ENCODE data around the gene SLC2A9.

SLC2A9 gene

DNA sequence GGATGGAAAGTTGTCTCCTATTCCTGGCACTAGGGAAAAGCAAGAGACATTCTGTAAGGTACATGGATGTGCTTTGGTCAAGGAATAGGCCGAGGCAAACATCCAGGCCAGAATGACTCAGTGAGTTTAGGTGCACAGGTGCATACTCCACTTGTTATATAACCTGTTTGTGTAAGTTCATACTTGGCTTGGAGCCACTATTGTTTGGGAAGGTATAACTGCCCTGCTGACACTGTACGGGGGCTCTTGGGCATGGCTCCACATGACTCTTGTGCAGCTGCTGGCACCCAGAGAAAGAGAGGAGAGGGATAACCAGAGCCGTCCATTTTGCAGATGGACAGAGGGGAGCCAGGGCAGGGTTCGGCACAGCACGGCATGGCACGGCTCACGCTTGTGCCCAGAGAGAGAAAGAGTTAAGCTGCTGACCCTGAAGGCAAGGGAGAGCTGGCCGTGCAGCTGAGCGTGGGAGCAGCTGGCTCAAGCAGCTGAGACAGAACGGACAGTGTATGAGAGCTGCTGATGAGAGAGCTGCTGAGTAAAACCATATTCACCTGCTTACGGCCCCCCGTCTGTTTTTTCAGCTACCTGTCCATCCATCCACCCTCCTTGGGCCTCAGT lies 98.0 kb downstream of the SLC2A9 start:
- DNase-seq, result no peak

DNA sequence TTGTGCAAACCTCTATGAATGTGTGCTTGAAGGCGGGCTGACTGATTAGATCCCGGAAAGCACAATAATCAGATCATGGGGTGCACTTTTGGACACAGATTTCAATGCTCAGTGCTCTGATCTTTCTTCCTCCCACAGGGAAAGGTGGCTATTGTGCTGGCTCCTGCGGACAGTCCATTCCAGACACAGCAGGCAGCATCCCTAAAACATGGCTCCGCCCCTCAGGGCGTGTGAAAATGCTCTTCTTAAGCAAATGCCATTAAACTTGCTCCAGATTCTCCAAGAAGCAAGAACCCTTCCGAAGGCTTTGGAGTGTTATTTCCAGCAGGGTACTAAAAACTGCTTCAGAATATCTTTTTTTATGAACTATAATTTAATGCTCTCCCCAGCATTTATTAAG lies 100.0 kb downstream of the SLC2A9 start:
- DNase-seq, result no peak

DNA sequence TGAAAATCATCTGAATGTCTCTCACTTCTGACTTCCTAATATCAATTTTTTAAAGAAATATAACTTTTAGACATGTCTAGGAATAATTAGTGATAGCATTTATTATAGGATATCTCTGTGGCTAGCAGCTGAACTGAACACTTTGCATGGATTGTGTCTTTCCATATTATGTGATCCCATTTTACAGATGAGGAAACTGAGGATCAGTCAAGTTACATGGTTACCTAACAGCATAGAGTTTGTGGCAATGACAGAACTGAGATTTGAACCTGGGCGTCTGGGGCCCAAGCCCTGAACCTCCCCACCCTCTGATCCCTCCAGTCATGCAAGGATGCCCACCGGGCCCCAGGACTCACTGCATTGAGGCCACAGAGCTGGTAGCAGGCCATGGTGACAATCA lies 101.3 kb downstream of the SLC2A9 start:
- DNase-seq, result no peak

DNA sequence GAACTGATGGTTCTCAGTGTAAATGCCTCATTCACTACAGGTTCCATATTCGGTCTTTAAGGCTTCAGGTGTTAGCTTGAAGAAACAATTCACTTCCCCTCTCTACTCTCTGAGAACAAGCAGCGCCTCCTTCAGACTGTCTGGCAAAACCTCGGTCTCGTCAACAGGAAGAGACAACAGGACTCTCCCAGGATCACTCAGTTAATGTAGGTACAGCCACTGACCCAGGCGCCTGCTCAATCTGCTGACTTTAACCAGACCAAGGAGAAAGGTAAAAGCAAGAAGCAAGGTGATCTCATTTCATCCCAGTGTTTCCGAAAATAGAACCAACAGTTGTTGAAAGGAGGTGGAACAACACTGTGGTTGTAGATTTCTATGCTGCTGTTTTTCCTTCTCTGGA lies 102.2 kb downstream of the SLC2A9 start:
- DNase-seq, result no peak

DNA sequence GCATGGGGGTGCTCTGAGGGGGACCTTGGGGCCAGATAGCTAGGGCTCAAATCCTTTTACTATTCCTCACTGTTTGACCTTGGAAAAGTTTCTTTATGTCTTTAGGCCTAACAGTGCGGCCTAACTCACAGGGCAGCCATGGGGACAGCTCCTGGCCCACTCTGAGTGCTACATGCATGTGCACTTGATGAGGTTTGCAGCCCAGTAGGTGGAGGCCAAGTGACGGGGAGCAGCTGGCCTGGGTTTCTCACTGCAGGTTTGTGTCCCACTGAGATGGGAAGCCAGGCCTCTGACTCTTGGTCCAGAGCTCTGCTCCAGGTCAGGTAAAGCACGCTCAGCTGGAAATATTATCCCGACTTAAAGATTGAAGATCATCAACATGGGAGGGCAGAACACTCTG lies 102.8 kb downstream of the SLC2A9 start:
- no peak for DNase-seq

DNA sequence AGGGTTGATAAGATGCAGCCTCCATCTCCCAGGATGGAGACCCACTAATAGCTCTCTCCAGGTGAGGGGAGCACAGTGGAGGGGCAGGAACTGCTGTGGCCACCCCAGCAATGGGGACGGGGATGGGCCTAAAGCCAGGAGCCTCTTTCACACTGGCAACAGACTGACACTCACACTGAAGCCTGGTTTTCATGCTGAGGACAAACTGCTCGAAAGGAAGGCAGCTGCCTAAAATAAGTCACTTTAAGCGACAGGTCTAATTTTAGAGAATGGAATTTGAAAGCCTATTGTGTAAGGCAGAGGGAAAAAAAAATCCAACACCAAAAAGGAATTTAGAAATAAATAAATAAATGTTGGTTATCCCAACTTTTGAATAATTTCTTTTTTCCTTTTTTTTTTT lies 104.4 kb downstream of the SLC2A9 start:
- DNase-seq, result no peak

DNA sequence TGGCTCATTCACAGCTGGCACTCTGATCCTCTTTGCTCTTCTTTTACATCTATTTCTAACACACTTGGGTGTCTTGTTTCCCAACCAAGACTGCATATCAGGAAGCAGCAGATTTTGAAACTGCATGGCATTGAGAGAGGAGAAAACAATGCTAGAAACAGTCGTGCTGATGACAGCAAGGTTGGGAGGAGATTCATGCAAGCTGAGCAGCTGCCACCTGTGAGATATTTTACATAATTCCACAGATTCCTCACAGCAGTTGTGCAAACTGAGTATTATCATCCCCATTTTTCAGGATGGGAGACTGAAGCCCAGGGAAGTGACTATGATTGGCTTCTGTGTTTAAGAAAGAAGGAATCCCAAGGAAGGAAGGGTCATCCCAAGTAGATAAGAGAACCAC lies 105.0 kb downstream of the SLC2A9 start:
- DNase-seq, result no peak

DNA sequence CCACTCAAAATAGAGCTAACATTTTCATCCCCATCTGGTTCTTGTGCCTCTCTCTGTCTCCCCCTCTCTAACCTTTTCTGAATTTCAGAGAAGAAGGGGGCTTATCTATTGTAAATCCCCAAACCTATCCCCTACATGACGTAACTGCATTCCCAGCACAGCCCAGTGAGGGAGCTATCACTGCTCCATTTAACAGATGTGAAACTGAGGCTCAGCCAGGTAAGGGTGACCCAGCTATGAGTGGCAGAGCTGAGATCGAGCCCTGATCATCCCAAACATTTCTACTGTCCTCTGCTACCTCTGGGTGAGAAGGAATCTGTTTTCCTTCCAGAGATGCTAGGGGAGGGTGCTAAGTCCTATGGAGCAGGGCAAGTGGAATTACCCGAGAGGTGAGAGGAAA lies 107.5 kb downstream of the SLC2A9 start:
- DNase-seq, result no peak

DNA sequence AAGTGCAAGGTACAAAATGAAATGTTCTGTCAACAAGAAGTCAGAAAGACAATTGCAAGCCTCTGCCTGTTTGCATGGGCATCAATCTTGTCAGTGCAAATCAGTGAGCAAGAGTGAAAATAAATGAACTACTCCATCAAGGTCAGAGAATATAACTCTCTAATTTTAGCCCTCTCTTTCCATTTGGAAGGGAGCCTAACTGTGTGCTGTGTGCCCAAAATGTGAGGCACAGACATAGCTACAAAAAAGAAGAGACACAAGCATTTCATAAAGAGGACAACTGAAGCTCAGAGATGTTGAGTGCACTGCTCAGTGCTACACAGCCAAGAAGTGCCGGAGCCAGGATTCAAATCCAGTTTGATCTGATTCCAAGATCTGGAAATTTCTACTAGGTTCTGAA lies 114.3 kb downstream of the SLC2A9 start:
- no peak for DNase-seq

DNA sequence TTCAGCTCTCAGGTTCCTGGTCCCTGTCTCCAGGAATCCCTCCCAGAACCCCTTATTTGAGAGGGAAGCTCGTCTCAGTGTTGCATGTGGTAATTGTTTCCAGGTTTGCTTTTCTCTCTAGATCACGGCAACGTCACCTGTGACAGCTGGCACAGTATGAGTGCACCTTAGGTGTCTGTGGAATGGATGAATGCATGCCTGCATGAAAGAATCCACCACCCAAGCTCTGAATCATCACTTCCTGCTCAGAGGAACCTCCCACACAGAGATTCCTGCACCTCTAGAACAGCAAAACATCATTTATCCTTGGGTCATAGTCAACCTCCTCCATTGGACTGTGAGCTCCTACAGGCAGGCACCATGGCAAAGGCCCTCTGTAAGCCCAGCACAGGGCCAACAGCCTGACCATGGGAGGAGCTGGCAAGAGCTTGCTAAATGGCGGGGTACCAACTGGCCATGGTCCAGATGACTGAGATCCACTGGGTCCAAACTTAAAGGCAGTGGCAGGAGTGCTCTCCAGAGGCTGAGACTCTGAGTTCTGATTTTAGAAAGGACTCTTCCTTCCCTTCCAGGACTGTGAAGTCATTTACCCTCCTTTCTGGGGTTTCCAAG lies 116.2 kb downstream of the SLC2A9 start:
- DNase-seq, result no peak

DNA sequence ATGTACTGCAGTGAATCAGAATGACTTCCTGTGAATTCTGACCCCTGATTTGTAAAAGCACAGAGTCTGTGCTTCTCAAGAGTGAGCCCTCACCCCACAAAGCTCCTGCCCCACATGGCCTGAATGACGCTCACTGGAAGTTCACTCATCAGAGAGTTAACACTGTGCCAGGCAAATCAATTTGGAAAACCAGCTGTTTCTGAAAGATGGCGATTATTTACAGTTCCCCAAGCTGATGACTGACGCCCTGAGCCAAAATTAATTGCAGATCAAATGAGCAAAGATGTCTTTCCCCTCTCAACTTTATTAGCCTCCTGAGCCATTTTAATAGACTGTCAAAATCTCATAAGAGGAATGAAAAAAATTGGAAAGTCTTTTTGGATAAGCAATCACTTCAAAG lies 118.0 kb downstream of the SLC2A9 start:
- DNase-seq, result no peak

DNA sequence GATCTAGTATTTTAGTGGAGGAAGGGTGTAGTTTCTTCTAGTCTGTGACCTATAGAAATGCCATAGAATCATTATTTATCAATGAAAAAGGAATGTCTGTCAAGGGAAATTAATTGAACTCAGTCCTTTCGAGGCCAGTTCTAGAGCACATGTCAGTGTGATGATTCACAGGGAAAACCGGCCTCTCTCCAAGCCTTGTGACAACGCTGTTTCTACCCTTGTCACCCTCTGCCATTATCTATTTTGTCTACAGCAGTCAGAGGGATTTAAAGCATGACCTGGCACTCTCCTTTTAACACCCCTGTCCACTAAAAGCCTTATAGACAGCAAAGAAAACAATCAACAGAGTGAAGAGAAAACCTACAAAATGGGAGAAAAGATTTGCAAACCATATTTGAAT lies 120.0 kb downstream of the SLC2A9 start:
- no peak for DNase-seq

DNA sequence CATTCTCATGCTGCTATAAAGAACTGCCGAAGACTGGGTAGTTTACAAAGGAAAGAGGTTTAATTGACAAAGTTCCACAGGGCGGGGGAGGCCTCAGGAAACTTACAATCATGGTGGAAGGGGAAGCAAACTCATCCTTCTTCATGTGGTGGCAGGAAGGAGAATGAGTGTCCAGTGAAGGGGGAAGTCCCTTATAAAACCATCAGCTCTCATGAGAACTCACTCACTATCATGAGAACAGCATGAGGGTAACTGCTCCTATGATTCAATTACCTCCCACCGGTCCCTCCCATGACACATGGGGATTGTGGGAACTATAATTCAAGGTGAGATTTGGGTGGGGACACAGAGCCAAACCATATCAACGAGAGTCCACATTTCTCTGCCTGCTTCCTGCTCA lies 120.7 kb downstream of the SLC2A9 start:
- DNase-seq, result peak; percentile 56

DNA sequence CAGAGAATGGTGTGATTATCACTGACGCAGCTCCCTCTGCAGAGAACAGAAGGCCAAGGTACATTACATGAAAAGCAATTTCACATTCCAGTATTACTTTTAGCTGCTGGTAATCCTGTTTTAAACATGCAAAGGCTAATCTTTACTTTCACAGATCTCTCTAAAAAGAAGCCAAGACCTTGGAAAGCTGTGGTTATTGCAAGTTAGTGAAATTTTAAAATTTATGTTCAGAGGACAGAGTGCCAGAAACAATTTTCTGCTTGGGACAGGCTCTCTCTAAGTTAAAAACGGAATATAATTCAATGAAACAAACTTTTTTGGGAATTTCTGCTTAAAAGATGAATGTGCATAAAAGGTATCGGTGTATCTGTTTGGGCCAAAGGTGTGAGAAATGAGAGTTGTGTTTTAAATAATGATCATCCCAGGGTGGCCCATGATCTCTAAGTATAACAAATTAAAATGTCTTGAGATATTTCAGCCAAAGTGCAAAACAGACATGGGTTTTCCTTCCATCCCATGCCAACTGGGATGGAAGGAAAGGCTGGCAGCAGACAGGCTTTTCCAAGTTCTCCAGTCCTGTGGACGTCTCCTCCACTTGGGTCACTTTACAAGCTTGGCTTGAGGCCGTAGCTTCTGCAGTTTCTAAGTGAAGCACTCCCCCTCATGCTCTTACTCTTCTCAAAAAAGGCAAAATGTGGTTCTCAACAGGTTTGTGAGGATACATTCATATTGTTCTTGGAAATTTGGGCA lies 121.8 kb downstream of the SLC2A9 start:
- DNase-seq, result no peak

DNA sequence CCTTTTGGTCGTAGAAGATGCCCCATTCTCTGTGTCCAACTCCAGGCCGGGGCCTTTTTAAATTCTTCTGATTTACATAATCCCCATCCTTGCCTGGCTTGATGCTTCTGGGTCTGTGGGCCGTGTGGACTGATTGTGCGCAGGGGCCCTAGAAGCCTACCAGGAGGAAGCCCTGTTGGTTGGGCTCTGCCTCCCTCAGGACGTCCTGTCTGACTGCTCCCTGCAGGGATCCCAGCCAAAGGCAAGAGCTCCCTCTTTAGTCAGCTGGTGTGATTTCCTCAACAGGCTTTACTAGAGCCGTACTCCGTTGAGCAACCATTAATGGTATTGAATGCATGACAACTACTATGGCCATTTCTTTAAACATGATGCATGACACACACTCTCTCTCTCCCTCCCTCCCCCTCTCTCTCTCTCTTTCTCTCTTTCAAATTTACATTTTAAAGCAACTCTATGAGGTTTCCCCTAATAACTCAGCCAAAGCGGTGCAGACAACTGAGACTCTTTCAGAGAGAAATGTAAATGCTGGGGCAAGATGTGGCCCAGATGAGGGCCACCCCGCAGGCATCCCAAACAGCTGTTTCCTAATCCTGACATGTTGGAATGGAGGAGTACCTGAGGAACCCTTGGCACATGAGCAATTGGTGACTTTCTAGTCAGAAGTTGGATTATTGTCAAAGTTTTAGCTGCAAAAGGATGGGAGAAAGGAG lies 122.5 kb downstream of the SLC2A9 start:
- DNase-seq, result peak; percentile 58

DNA sequence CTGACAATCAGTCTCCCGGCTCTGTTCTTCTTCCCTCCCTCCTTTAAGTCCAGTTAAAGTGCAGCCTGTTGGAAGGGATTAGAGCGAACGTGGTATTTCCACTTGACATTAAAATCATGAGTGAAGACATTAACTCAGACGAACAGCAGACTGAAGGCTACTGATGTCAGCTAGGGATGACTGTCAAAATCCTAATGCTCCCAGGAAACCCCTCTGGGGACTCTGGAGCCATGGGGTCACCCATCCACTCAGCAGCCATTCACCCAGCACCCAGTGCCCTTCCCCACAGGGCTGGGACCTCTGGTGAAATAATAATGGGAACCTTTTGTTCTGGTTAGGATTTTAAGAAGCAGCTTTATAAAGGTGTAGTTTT lies 126.0 kb downstream of the SLC2A9 start:
- DNase-seq, result peak; percentile 68

DNA sequence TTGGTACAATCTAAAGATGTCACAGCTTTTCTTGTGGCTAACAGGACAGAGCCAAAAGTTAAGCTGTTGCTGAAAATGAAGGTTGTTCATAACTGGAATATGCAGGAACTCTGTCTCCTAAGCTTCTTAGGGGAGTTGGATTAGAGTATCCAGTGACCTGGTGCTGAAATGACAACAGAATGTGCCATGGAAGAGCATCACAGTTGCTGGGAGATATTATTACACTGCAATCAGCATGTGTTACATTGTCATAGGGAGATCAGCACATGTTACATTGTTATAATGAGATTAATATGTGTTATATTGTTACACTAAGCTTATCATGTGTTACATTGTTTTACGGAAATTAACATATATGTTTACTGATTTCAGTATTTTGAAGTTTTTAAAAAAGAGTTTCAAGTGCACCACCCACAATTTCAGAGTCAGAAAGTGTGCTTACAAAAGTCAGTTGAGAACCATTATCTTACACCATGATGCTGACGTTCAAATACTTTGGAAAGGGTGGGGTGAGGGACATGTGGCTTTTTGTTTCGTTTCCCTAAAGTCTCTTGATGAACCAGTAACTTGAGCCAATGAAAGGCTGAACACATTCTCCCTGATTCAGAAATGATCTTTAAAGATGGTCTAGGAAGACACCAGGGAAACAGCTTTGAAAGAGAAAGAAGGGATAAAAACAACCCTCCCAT lies 126.5 kb downstream of the SLC2A9 start:
- DNase-seq, result peak; percentile 89

DNA sequence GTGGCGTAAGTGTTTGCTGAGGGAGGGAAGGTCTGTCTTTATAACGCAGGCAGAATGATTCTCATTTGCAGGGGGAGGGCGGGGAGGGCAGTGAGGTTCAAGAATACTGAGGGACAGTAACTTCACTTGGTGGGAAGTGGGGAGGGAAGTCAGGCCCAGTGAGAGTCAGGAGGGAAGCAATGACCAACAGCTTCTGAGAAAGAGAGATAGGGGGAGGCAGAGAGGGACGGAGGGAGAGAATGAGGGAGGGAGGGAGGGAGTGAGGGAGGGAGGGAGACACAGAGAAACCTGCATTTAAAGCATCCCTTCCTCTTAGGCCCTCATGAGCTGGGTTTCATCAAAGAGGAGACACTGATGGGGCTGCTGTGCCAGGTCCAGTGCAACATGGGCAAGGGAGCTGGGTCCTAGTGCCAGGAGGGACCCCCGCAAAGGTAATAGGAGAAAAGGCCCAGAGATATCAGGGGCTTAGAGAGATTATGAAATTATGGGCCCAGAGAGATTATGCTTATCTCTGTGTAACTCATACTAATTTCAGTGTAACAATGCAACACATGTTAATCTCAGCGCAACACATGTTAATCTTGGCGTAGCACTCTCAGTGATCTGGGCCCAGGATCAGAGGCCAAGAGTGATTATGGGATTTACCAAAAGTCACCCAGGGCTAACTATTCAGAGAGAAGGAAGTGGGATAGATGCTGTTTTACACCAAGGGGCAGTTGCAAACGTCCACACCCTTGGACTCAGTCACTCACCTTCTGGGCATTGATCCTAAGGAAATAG lies 127.8 kb downstream of the SLC2A9 start:
- no peak for DNase-seq

DNA sequence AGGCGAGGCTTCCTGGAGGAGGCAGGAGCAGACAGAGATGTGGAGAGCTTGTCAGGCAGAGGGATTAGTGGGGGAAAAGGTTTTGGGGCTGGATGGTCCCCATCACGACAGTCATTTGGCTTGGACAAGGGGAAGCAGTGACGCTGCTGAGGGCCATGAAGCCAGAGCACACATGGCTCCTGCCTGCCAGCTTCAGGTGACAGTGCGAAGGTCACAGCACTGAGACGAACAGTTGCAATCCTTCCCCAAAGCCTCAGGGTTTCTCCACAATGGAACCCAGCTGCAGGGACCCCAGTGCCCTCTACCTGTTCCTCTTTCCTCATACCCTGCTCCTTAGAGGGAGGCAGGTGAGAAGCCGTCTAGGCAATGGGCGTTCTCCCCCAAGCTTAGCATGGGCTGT lies 129.6 kb downstream of the SLC2A9 start:
- no peak for DNase-seq

DNA sequence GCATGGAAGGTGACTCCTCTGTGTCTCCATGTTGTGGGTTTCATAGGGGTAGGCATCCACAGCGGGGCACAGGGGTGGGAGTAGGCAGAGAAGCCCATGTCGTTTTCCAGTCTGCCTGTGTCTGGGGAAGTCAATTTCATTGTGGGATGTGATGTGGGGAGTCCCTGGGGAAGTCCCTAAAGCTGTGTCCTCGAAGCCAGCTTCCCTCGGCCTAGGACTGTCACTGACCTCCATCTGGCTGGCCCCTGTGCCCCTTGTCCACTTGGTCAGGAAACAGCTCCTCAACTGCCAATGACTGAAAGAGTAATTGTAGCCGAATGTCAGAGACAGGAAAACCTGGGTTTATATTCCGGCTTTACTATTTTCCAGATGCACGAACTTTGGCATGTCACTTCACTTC lies 130.2 kb downstream of the SLC2A9 start:
- peak; percentile 35 for DNase-seq

DNA sequence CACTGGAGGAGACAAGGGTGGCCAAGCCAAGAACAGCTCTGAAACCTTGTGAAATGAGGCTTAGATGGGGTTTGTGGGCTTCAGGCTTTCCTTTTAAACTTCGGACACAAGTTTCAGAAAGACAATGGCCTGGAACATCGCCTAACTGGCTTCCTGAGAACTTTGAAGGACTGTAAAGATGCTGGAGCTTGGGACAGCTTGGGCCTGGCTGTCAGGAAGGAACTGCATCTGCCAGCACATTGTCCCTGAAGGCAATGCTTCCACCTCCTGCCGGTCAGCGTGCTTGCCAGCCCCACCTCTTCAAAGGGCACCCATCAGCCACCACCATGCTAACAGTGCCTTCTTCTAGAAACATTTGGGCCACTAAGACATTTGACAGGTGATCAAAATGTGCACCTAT lies 132.0 kb downstream of the SLC2A9 start:
- DNase-seq, result no peak

DNA sequence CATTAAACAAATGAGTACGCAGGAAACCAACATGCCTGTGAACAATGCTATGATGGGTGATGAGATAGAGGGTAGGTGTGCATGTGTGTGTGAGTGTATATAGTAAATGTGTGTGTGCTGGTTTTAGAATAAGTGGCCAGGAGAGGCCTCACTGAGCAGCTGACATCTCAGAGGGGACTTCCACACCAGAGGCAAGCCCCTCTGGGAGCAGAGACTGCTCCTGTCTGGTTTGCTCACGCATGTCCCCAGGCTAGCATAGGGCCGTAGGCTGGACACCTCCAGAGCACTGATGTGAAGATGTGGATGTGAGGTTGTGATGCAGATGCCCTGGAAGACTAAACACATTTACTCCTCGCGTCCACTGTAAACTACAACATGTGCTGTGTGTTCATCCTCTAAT lies 135.3 kb downstream of the SLC2A9 start:
- no peak for DNase-seq

Measured in suppressor macrophage treated with lipopolysaccharide for 4 hours (primary cell).